SK-N-SH (cell line): ENCODE measurements around the gene USP22. TPM values are rescaled to one million over a fixed set of nuclear protein-coding genes. Genes with fewer than 3 reads are reported as not detected.

Experiments
- CTCF ChIA-PET: fragments of 300-600, 350-600 bp; formaldehyde crosslinking; extraction: SDS; loops from one replicate; lab custom pipeline; 2021; lab: Yijun Ruan, JAX
- POLR2A ChIA-PET: fragments of 350-600 bp; sonication (Branson Sonifier 250); formaldehyde crosslinking; extraction: SDS; loops from one replicate; lab custom pipeline; 2020; ENCODE audit warnings: antibody characterized with exemption, inconsistent platforms; lab: Yijun Ruan, JAX
- DNase-seq: peaks from one replicate; pipeline ENCODE4 v3.0.0; 2012
- H2AFZ ChIP-seq: fragments of 200-600 bp; sonication (generic); 2 replicates; pipeline ENCODE4 v1.8.1; 2016; ENCODE audit warnings: antibody characterized with exemption, mild to moderate bottlenecking, low read depth
- H3F3A ChIP-seq: fragments of 200-600 bp; sonication (generic); replicated peaks from 2 replicates; pipeline ENCODE3; 2016; ENCODE audit warnings: antibody characterized with exemption, mild to moderate bottlenecking; ENCODE audit not compliant: insufficient read depth
- H3K27ac ChIP-seq, 2 experiments: fragments of 200-500 bp in 1 of 2; fragments of 200-600 bp in 1 of 2; sonication (Bioruptor generic) in 1 of 2; sonication (generic), shearing (Covaris generic) in 1 of 2; 2 replicates each; pipeline versions ENCODE4 v1.5.1 to v1.6.1; 2014 to 2016; ENCODE audit warnings: low read depth in 2 of 2, inconsistent platforms in 1 of 2, low read length in 1 of 2, mild to moderate bottlenecking in 1 of 2, mixed read lengths in 1 of 2
- H3K27me3 ChIP-seq: fragments of 200-600 bp; sonication (generic), shearing (Covaris generic); 2 replicates; pipeline ENCODE4 v1.6.1; 2016; ENCODE audit warnings: mixed run types; ENCODE audit not compliant: insufficient read depth
- H3K36me3 ChIP-seq, 2 experiments: fragments of 200-500 bp in 1 of 2; fragments of 200-600 bp in 1 of 2; sonication (Bioruptor generic) in 1 of 2; sonication (generic) in 1 of 2; replicated peaks in 1 of 2; 2 replicates each; pipeline versions ENCODE3 to v1.5.1; 2014 to 2016; ENCODE audit warnings: low read length in 1 of 2, mild to moderate bottlenecking in 1 of 2; ENCODE audit not compliant: insufficient read depth in 2 of 2, control insufficient read depth in 1 of 2
- H3K4me1 ChIP-seq, 2 experiments: fragments of 200-500 bp in 1 of 2; fragments of 200-600 bp in 1 of 2; sonication (Bioruptor generic) in 1 of 2; sonication (generic), shearing (Covaris generic) in 1 of 2; 2 replicates each; pipeline versions ENCODE4 v1.5.1 to v1.6.1; 2014 to 2016; ENCODE audit warnings: low read depth in 1 of 2, low read length in 1 of 2, mixed run types in 1 of 2; ENCODE audit not compliant: insufficient read depth in 2 of 2, control insufficient read depth in 1 of 2
- H3K4me2 ChIP-seq: fragments of 200-600 bp; sonication (generic), shearing (Covaris generic); 2 replicates; pipeline ENCODE4 v1.6.1; 2017; ENCODE audit warnings: mixed run types
- H3K4me3 ChIP-seq, 2 experiments: fragments of 200-500 bp in 1 of 2; fragments of 200-600 bp in 1 of 2; sonication (Bioruptor generic) in 1 of 2; sonication (generic), shearing (Covaris generic) in 1 of 2; 2 replicates each; pipeline versions ENCODE4 v1.5.1 to v1.8.1; 2014 to 2016; ENCODE audit warnings: low read depth in 2 of 2, inconsistent platforms in 1 of 2, low read length in 1 of 2, mild to moderate bottlenecking in 1 of 2, mixed read lengths in 1 of 2, moderate library complexity in 1 of 2
- H3K79me2 ChIP-seq: fragments of 200-600 bp; sonication (generic); 2 replicates; pipeline ENCODE4 v1.8.1; 2017; ENCODE audit warnings: mild to moderate bottlenecking; ENCODE audit not compliant: insufficient read depth
- H3K9ac ChIP-seq: fragments of 200-600 bp; sonication (generic); 2 replicates; pipeline ENCODE4 v1.6.1; 2017; ENCODE audit warnings: mixed run types
- H3K9me2 ChIP-seq: fragments of 200-600 bp; sonication (generic); 2 replicates; pipeline ENCODE4 v1.6.1; 2017; ENCODE audit warnings: mixed run types
- H3K9me3 ChIP-seq: fragments of 200-600 bp; sonication (generic); 2 replicates; pipeline ENCODE4 v1.6.1; 2017; ENCODE audit warnings: mixed run types, mild to moderate bottlenecking, moderate library complexity
- H4K20me1 ChIP-seq: fragments of 200-600 bp; sonication (generic); 2 replicates; pipeline ENCODE4 v1.6.1; 2017; ENCODE audit warnings: mild to moderate bottlenecking, mixed run types; ENCODE audit not compliant: insufficient read depth
- ELF1 ChIP-seq: IDR thresholded peaks from 2 replicates; pipeline ENCODE4 v1.4.0; 2012
- FOSL2 ChIP-seq: IDR thresholded peaks from 2 replicates; pipeline ENCODE4 v1.4.0; 2012; ENCODE audit warnings: low read depth, mild to moderate bottlenecking, moderate library complexity, borderline replicate concordance
- MXI1 ChIP-seq: IDR thresholded peaks from 2 replicates; pipeline ENCODE4 v1.6.1; 2012; ENCODE audit warnings: mild to moderate bottlenecking, low read depth, low read length, improper control_type of control experiment
- NFIC ChIP-seq: IDR thresholded peaks from 2 replicates; pipeline ENCODE4 v1.4.0; 2012; ENCODE audit warnings: borderline replicate concordance
- NRF1 ChIP-seq: IDR thresholded peaks from 2 replicates; pipeline ENCODE4 v1.6.1; 2012; ENCODE audit warnings: low read depth, mild to moderate bottlenecking, low read length
- POLR2AphosphoS5 ChIP-seq: IDR thresholded peaks from 2 replicates; pipeline ENCODE4 v1.6.1; 2012; ENCODE audit warnings: low read depth, low read length
- RCOR1 ChIP-seq: fragments of 150-350 bp; IDR thresholded peaks from 2 replicates; pipeline ENCODE4 v1.6.1; 2017; ENCODE audit warnings: antibody characterized with exemption, low read length
- RFX5 ChIP-seq: IDR thresholded peaks from 2 replicates; pipeline ENCODE4 v1.6.1; 2012; ENCODE audit warnings: mild to moderate bottlenecking, improper control_type of control experiment, low read length
- TCF12 ChIP-seq: IDR thresholded peaks from 2 replicates; pipeline ENCODE4 v1.4.0; 2012
- TEAD4 ChIP-seq: IDR thresholded peaks from 2 replicates; pipeline ENCODE4 v1.4.0; 2012; ENCODE audit warnings: mild to moderate bottlenecking, borderline replicate concordance; ENCODE audit not compliant: insufficient read depth
- YY1 ChIP-seq: IDR thresholded peaks from 2 replicates; pipeline ENCODE4 v1.4.0; 2012; ENCODE audit warnings: low read depth, mild to moderate bottlenecking
- WGBS: methylation state at CpG from one replicate; pipeline ENCODE4 v1.1.6; 2017; ENCODE audit warnings: low lambda C conversion rate; 5-methylcytosine and 5-hydroxymethylcytosine counted together
- polyA plus RNA-seq, 3 experiments: library from polyadenylated mRNA; depleted of rRNA; stranded (reverse); fragments of >200 nt; gene quantifications; 2 replicates each; pipeline ENCODE4 v1.2.3, GENCODE V29; 2012
- TF ChIP-seq, protein P1 (sequence below): fragments of 150-350 bp; IDR thresholded peaks from 2 replicates; pipeline ENCODE4 v1.6.1; 2017; ENCODE audit warnings: antibody characterized with exemption, low read length, low read depth, borderline replicate concordance

USP22 gene
- polyA plus RNA-seq, 1 of the 3 experiments (the other 2 are of a cell fraction) = 142 TPM

DNA sequence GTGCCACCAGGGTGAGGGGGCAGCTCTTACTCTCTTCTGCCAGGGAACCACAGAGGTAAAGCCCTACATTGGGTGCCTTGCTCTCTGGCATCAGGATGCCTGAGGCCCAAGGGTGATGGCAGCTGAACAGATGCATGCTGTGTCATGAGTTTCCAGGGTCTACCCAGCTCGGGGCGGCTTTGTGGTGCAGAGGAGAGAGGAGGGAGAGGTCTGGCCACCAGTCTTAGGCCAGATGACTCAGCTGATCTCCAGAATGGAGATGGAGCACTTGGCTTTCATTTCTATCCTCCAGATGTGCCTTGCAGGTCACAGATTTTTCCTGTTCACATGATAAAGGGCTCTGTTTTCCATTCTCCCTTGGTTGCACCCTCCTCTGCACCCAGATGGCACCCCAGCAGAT is 23.6 kb upstream of the USP22 start:
- Histone ChIP-seq H3K27me3 (no peaks in the 10 kb centered on the region), H4K20me1 (no peaks in the 10 kb centered on the region), H3K9me2 (no peaks in the 10 kb centered on the region), H3K9ac (no peak overlapping the region), H3K4me1 (peaks cover 0 to 4% of the 10 kb centered on the region in 2 experiments; a peak in 1 of 4 replicates), H3K79me2 (no peaks in the 10 kb centered on the region), H3K4me3 (no peak overlapping the region), H3K9me3 (no peaks in the 10 kb centered on the region), H3F3A (no peaks in the 10 kb centered on the region), H3K36me3 (no peaks in the 10 kb centered on the region), H3K4me2 (no peak overlapping the region), H3K27ac (no peak overlapping the region), H2AFZ (no peak overlapping the region)
- 60% methylated on average over 2 of the region's 2 CpGs for WGBS
- CTCF ChIA-PET = interaction anchor here (0.8 to 1.1 kb wide), 3 partner anchors 9 to 33 kb away, joined by 3 to 4 read pairs (median 4); no protein-coding TSS in a partner anchor
- POLR2A ChIA-PET = interaction anchor here (2.1 kb wide), 1 partner anchor 24 kb away, joined by 8 read pairs; the partner anchor contains the start of gene USP22
- DNase-seq = no peak
- TF ChIP-seq POLR2AphosphoS5 (no peak), RFX5 (0 out of 2 replicates have a peak, but pooled peaks have one; percentile 36)

DNA sequence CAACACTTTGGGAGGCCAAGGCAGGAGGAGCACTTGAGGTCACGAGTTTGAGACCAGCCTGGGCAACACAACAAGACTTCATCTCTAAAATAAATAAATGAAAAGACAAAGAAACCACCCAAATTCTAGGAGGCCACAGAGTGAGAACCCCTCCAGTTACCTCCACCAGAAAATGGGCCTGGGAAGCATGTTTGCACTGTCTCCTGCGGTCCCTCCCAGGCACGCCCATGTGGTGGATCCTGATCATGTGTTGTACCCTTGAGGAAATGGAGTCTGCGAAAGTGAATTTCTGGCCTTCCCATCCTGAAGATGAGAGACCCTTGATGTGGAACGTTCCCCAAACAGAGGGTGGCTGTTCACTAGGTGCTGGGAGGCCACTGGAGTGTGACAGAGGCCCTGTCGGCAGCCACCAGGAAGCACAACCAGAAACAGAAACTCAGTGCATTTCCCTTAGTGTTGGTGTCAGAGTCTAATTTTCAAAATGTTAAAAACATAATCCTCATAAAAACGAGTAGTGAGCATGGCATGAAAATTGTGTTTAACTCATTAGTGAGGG is 19.2 kb upstream of the USP22 start:
- no peak overlapping the region for H3K9ac ChIP-seq
- H3K4me2 ChIP-seq = no peak overlapping the region
- H3F3A ChIP-seq = peaks cover 5% of the 10 kb centered on the region
- no peak overlapping the region for H3K27ac ChIP-seq
- ChIA-PET CTCF (interaction anchor here (0.7 kb wide), 1 partner anchor 57 kb away, joined by 3 read pairs; no protein-coding TSS in a partner anchor), POLR2A (no interaction called here)
- H2AFZ ChIP-seq = no peak overlapping the region
- no peak overlapping the region for H3K4me3 ChIP-seq
- no peak for DNase-seq
- no peaks in the 10 kb centered on the region for H3K9me2 ChIP-seq
- H3K36me3 ChIP-seq = no peaks in the 10 kb centered on the region
- H4K20me1 ChIP-seq = no peaks in the 10 kb centered on the region
- H3K79me2 ChIP-seq = no peaks in the 10 kb centered on the region
- H3K27me3 ChIP-seq = no peaks in the 10 kb centered on the region
- H3K9me3 ChIP-seq = no peaks in the 10 kb centered on the region
- H3K4me1 ChIP-seq = peaks cover 0 to 4% of the 10 kb centered on the region in 2 experiments; a peak in 1 of 4 replicates
- 59% methylated on average over 7 of the region's 7 CpGs for WGBS
- TF ChIP-seq NFIC (no peak), NRF1 (no peak), ELF1 (no peak), YY1 (no peak), TEAD4 (no peak), TCF12 (no peak), MXI1 (no peak), RCOR1 (no peak), FOSL2 (no peak)
- TF ChIP-seq, protein P1, sequence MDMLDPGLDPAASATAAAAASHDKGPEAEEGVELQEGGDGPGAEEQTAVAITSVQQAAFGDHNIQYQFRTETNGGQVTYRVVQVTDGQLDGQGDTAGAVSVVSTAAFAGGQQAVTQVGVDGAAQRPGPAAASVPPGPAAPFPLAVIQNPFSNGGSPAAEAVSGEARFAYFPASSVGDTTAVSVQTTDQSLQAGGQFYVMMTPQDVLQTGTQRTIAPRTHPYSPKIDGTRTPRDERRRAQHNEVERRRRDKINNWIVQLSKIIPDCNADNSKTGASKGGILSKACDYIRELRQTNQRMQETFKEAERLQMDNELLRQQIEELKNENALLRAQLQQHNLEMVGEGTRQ = no peak
